Measurements from ENCODE around the gene SMIM11. TPM values are rescaled to one million over a fixed set of nuclear protein-coding genes. Genes with fewer than 3 reads are reported as not detected.

Gene SMIM11
- total and polyA plus RNA-seq, 2 donors (not counting 1 experiment from before 2014, with no cell fraction given): 10.3 to 10.6 TPM

- Histone ChIP-seq H3K4me3 (ENCODE audit: control extremely low read depth in 1 of 5, extremely low read depth in 1 of 5, insufficient read depth in 1 of 5, low read depth in 2 of 5, low read length in 4 of 5) (no peak overlapping the region), H3K4me2 (replicated peaks; ENCODE audit: low read depth, low read length, poor library complexity, severe bottlenecking) (no peak overlapping the region), H3K79me2 (ENCODE audit: control insufficient read depth, insufficient read depth, low read length) (no peaks in the 10 kb centered on the region), H4K20me1 (ENCODE audit: control insufficient read depth, insufficient read depth, low read length, poor library complexity, severe bottlenecking) (no peaks in the 10 kb centered on the region), H3K4me1 (ENCODE audit: control insufficient read depth in 2 of 2, insufficient read depth in 2 of 2, low read length in 2 of 2) (no peaks in the 10 kb centered on the region), H3K9me3 (ENCODE audit: control extremely low read depth in 1 of 3, control insufficient read depth in 2 of 3, insufficient read depth in 1 of 3, low read length in 2 of 3) (peaks cover 0 to 3% (median 0%) of the 10 kb centered on the region in 3 donors), H3K9ac (ENCODE audit: low read length) (no peak overlapping the region), H3K27ac (ENCODE audit: low read length in 2 of 2) (no peak overlapping the region), H3K27me3 (replicated peaks in 1 of 4; ENCODE audit: control extremely low read depth in 1 of 4, control insufficient read depth in 3 of 4, insufficient read depth in 4 of 4, low read length in 3 of 4) (no peaks in the 10 kb centered on the region), H2AFZ (ENCODE audit: insufficient read depth, low read depth, low read length, poor library complexity, severe bottlenecking) (no peak overlapping the region), H3K36me3 (replicated peaks in 1 of 2; ENCODE audit: control extremely low read depth in 1 of 2, control insufficient read depth in 1 of 2, extremely low read depth in 1 of 2, insufficient read depth in 2 of 2, low read length in 1 of 2) (no peaks in the 10 kb centered on the region)
- POLR2A ChIA-PET: no interaction called here
- WGBS (ENCODE audit: insufficient coverage): 97% methylated on average over 10 of the region's 10 CpGs
- no peak for DNase-seq
- peaks cover 4% of the 10 kb centered on the region for H3K4me1 Mint-ChIP-seq
- H3K9me3 Mint-ChIP-seq (ENCODE audit: insufficient read depth): no peaks in the 10 kb centered on the region
- TF ChIP-seq CTCF (IDR thresholded peaks at IDR 0.05) (no peak), EZH2 (IDR thresholded peaks at IDR 0.05; ENCODE audit: borderline replicate concordance, insufficient read depth, low read depth, low read length, poor library complexity, severe bottlenecking) (no peak)
- CTCF ChIA-PET: interaction anchor here (0.9 to 16.1 kb wide), 4 partner anchors 9 to 425 kb away, joined by 3 to 632 read pairs (median 15); no protein-coding TSS in a partner anchor
- intact Hi-C loops (cut with micrococcal nuclease): no loop called here
- peaks cover 12% of the 10 kb centered on the region for H3K27me3 Mint-ChIP-seq
- no peak overlapping the region for H3K27ac Mint-ChIP-seq
- H3K4me3 Mint-ChIP-seq: no peak overlapping the region
- ATAC-seq (ENCODE audit: low read depth): no peak
Measured at GRCh38 chr21:34345892-34346291, 29.4 kb upstream of the SMIM11 start.

GRCh38 chr21:34348890-34349519 lies 26.3 kb upstream of the SMIM11 start:
- Histone ChIP-seq H3K4me3 (ENCODE audit: control extremely low read depth in 1 of 5, extremely low read depth in 1 of 5, insufficient read depth in 1 of 5, low read depth in 2 of 5, low read length in 4 of 5) (no peak overlapping the region), H3K9ac (ENCODE audit: low read length) (no peak overlapping the region), H4K20me1 (ENCODE audit: control insufficient read depth, insufficient read depth, low read length, poor library complexity, severe bottlenecking) (no peaks in the 10 kb centered on the region), H3K79me2 (ENCODE audit: control insufficient read depth, insufficient read depth, low read length) (no peaks in the 10 kb centered on the region), H2AFZ (ENCODE audit: insufficient read depth, low read depth, low read length, poor library complexity, severe bottlenecking) (no peak overlapping the region), H3K27me3 (replicated peaks in 1 of 4; ENCODE audit: control extremely low read depth in 1 of 4, control insufficient read depth in 3 of 4, insufficient read depth in 4 of 4, low read length in 3 of 4) (no peaks in the 10 kb centered on the region), H3K4me1 (ENCODE audit: control insufficient read depth in 2 of 2, insufficient read depth in 2 of 2, low read length in 2 of 2) (no peaks in the 10 kb centered on the region), H3K36me3 (replicated peaks in 1 of 2; ENCODE audit: control extremely low read depth in 1 of 2, control insufficient read depth in 1 of 2, extremely low read depth in 1 of 2, insufficient read depth in 2 of 2, low read length in 1 of 2) (no peaks in the 10 kb centered on the region), H3K27ac (ENCODE audit: low read length in 2 of 2) (no peak overlapping the region), H3K9me3 (ENCODE audit: control extremely low read depth in 1 of 3, control insufficient read depth in 2 of 3, insufficient read depth in 1 of 3, low read length in 2 of 3) (peaks cover 0 to 3% (median 0%) of the 10 kb centered on the region in 3 donors), H3K4me2 (replicated peaks; ENCODE audit: low read depth, low read length, poor library complexity, severe bottlenecking) (no peak overlapping the region)
- WGBS (ENCODE audit: insufficient coverage): 81% methylated on average over 3 of the region's 5 CpGs
- CTCF ChIA-PET: interaction anchor here (0.5 to 16.1 kb wide), 20 partner anchors 12 to 1749 kb away, joined by 3 to 632 read pairs (median 10); partner anchors contain the start of genes ATP5PO, KCNE2, MRPS6 and SLC5A3
- no peaks in the 10 kb centered on the region for H3K9me3 Mint-ChIP-seq (ENCODE audit: insufficient read depth)
- no peak for DNase-seq
- intact Hi-C loops (cut with micrococcal nuclease): loop anchor here (1.0 kb wide), 2 partner anchors 276 to 426 kb away; partner anchors contain the start of genes MRPS6 and SLC5A3
- no peak for ATAC-seq (ENCODE audit: low read depth)
- H3K27me3 Mint-ChIP-seq: peaks cover 10% of the 10 kb centered on the region
- H3K27ac Mint-ChIP-seq: no peak overlapping the region
- peaks cover 4% of the 10 kb centered on the region for H3K4me1 Mint-ChIP-seq
- POLR2A ChIA-PET: no interaction called here
- no peak overlapping the region for H3K4me3 Mint-ChIP-seq
- TF ChIP-seq EZH2 (IDR thresholded peaks at IDR 0.05; ENCODE audit: borderline replicate concordance, insufficient read depth, low read depth, low read length, poor library complexity, severe bottlenecking): no peak
- TF ChIP-seq CTCF (IDR thresholded peaks at IDR 0.05): no peak

Data from B cell (primary cell).